HepG2 (cell line): Measurements from ENCODE around the gene FAM76A. TPM values are rescaled to one million over a fixed set of nuclear protein-coding genes. Genes with fewer than 3 reads are reported as not detected.

ENCODE experiments used
- NR2F6 ChIP-seq, 2 experiments: IDR thresholded peaks; 2 replicates each; pipeline ENCODE4 v1.6.1; 2016; ENCODE audit warnings: antibody characterized with exemption in 1 of 2, mild to moderate bottlenecking in 1 of 2
- POLR2A ChIP-seq, 2 experiments: IDR thresholded peaks; 2 replicates each; pipeline ENCODE4 v1.6.1; 2011; ENCODE audit warnings: low read depth in 2 of 2, low read length in 2 of 2, mild to moderate bottlenecking in 1 of 2, moderate library complexity in 1 of 2; ENCODE audit not compliant: insufficient read depth in 1 of 2
- SRY ChIP-seq: sonication (generic); formaldehyde crosslinking; IDR thresholded peaks from 2 replicates; pipeline ENCODE4 v1.8.0; 2022; ENCODE audit warnings: mild to moderate bottlenecking, missing genetic modification reagents
- ZNF367 ChIP-seq: sonication (generic); formaldehyde crosslinking; IDR thresholded peaks from 2 replicates; pipeline ENCODE4 v1.4.0; 2020; ENCODE audit warnings: missing genetic modification reagents, borderline replicate concordance
- ZNF556 ChIP-seq: sonication (generic); formaldehyde crosslinking; IDR thresholded peaks from 2 replicates; pipeline ENCODE4 v1.4.0; 2020; ENCODE audit warnings: mild to moderate bottlenecking, missing genetic modification reagents, borderline replicate concordance
- ZNF598 ChIP-seq: sonication (generic); formaldehyde crosslinking; IDR thresholded peaks from 2 replicates; pipeline ENCODE4 v1.5.1; 2020; ENCODE audit warnings: mild to moderate bottlenecking, missing genetic modification reagents, borderline replicate concordance
- ZNF839 ChIP-seq: sonication (generic); formaldehyde crosslinking; IDR thresholded peaks from 2 replicates; pipeline ENCODE4 v1.4.0; 2020; ENCODE audit warnings: missing genetic modification reagents, mild to moderate bottlenecking, borderline replicate concordance
- polyA plus RNA-seq, 8 experiments: library from polyadenylated mRNA; depleted of rRNA in 3 of 8; stranded (reverse) in 7 of 8; unstranded in 1 of 8; fragments of >200 nt; fragmentation: Illumina TruSeq in 4 of 8; extraction: Trizol in 4 of 8; gene quantifications; 2 replicates each; pipeline versions ENCODE4 v1.2.1 to v1.2.3, GENCODE V29; 2011 to 2016; ENCODE audit warnings: low read depth in 4 of 8, missing spikeins in 1 of 8, mixed read lengths in 1 of 8; ENCODE audit not compliant: insufficient read depth in 1 of 8
- total RNA-seq, 5 experiments: library from RNA; depleted of rRNA; stranded (reverse); fragments of >200 nt; fragmentation: Illumina TruSeq; extraction: Trizol; gene quantifications; 2 replicates each; pipeline ENCODE4 v1.2.3, GENCODE V29; 2016; ENCODE audit warnings: low read depth in 1 of 5
- TF ChIP-seq, protein P1 (sequence below): fragments of 450-650 bp; IDR thresholded peaks from 2 replicates; pipeline ENCODE4 v1.6.1; 2016
- TF ChIP-seq, protein P2 (sequence below): sonication (generic); formaldehyde crosslinking; IDR thresholded peaks from 2 replicates; pipeline ENCODE4 v1.4.0; 2020; ENCODE audit warnings: missing genetic modification reagents, mild to moderate bottlenecking, borderline replicate concordance
- TF ChIP-seq, protein P3 (sequence below): sonication (generic); formaldehyde crosslinking; IDR thresholded peaks from 2 replicates; pipeline ENCODE4 v1.4.0; 2020; ENCODE audit warnings: missing genetic modification reagents

The FAM76A gene
- total and polyA plus RNA-seq, 2 of the 13 experiments (the other 11 are each of a cell fraction or from before 2014, with no cell fraction given), result 4.2 to 15.7 TPM

DNA sequence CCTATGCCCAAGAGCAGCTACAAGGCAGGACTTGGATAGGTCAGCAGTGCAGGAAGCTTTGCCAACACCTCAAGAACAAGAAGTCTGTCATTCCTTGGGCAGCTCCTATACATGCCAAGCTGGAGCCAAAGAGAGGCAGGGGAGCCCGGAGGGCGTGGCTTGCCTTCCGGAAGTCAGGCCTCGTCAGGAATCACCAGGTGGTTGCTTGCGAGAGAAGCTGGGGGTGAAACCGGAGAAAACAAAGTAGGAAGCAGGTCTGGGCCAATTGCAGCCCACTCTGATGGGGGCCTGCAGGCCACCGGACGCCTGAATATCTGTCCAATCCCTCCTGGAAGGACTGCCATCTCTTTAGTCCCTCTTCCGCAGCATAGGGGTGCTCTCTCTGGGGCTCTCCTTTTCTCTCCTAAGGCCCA is 794 bp upstream of the FAM76A start (continued):
- no peak for TF ChIP-seq ZNF556 (CRISPR knock-in tag)
- 0 out of 4 replicates have a peak, but pooled peaks of 1 of the 2 experiments have one; percentile 20 for TF ChIP-seq POLR2A (IDR thresholded peaks at IDR 0.05; ENCODE audit: insufficient read depth in 1 of 2, low read depth in 2 of 2, low read length in 2 of 2)
- TF ChIP-seq, protein P1, sequence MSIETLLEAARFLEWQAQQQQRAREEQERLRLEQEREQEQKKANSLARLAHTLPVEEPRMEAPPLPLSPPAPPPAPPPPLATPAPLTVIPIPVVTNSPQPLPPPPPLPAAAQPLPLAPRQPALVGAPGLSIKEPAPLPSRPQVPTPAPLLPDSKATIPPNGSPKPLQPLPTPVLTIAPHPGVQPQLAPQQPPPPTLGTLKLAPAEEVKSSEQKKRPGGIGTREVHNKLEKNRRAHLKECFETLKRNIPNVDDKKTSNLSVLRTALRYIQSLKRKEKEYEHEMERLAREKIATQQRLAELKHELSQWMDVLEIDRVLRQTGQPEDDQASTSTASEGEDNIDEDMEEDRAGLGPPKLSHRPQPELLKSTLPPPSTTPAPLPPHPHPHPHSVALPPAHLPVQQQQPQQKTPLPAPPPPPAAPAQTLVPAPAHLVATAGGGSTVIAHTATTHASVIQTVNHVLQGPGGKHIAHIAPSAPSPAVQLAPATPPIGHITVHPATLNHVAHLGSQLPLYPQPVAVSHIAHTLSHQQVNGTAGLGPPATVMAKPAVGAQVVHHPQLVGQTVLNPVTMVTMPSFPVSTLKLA, result no peak
- TF ChIP-seq SRY (CRISPR knock-in tag), result peak; percentile 4; the same call in 1 of the 2 replicates
- no peak for TF ChIP-seq ZNF367 (CRISPR knock-in tag)
- no peak for TF ChIP-seq NR2F6 (IDR thresholded peaks at IDR 0.05)
- no peak for TF ChIP-seq NR2F6 (CRISPR knock-in tag; IDR thresholded peaks at IDR 0.05)
- no peak for TF ChIP-seq ZNF839 (CRISPR knock-in tag)
- TF ChIP-seq, protein P2, sequence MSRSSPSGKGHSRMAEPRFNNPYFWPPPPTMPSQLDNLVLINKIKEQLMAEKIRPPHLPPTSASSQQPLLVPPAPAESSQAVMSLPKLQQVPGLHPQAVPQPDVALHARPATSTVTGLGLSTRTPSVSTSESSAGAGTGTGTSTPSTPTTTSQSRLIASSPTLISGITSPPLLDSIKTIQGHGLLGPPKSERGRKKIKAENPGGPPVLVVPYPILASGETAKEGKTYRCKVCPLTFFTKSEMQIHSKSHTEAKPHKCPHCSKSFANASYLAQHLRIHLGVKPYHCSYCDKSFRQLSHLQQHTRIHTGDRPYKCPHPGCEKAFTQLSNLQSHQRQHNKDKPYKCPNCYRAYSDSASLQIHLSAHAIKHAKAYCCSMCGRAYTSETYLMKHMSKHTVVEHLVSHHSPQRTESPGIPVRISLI (CRISPR knock-in tag), result no peak
- TF ChIP-seq, protein P3, sequence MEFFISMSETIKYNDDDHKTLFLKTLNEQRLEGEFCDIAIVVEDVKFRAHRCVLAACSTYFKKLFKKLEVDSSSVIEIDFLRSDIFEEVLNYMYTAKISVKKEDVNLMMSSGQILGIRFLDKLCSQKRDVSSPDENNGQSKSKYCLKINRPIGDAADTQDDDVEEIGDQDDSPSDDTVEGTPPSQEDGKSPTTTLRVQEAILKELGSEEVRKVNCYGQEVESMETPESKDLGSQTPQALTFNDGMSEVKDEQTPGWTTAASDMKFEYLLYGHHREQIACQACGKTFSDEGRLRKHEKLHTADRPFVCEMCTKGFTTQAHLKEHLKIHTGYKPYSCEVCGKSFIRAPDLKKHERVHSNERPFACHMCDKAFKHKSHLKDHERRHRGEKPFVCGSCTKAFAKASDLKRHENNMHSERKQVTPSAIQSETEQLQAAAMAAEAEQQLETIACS (CRISPR knock-in tag), result no peak
- TF ChIP-seq ZNF598, result peak; percentile 18; the same call in 1 of the 2 replicates
- TF ChIP-seq, all 625 proteins: peak for 35
